ENCODE data around the gene PRRT2. TPM values are rescaled to one million over a fixed set of nuclear protein-coding genes. Genes with fewer than 3 reads are reported as not detected.
"Not testable (repeated sequence)": the region's sequence is repeated elsewhere in the genome, so short reads cannot be mapped to it uniquely, and the experiment has no call there.

The PRRT2 gene
- total RNA-seq: 1 to 10 TPM in 1 of 2 experiments, under 1 TPM in 1; 1.00 to 2.6 TPM

GRCh38 chr16:29811896-29812665 lies at the start of gene PRRT2:
PRRT2 (plus strand) TSS chr16:29812193; CDS start chr16:29813055, 862 bp downstream.
- peak within 1 kb of the TSS; percentile 79 for H3K4me3 Mint-ChIP-seq
- intact Hi-C loops (cut with micrococcal nuclease): loop anchor here (1.0 to 2.0 kb wide), 2 partner anchors 13 to 280 kb away; no protein-coding TSS in a partner anchor
- POLR2A ChIA-PET: interaction anchor here (0.7 to 1.6 kb wide), 2 partner anchors 13 to 67 kb away, joined by 3 to 5 read pairs; no protein-coding TSS in a partner anchor
- peak; percentile 75 for DNase-seq
- H3K9me3 Mint-ChIP-seq: no peaks in the 10 kb centered on the region
- H3K36me3 Mint-ChIP-seq: peaks cover 41% of the 10 kb centered on the region
- CTCF ChIA-PET: interaction anchor here (1.0 to 1.2 kb wide), 3 partner anchors 15 to 36 kb away, joined by 3 to 6 read pairs (median 4); no protein-coding TSS in a partner anchor
- no peaks in the 10 kb centered on the region for H3K27me3 Mint-ChIP-seq
- peaks cover 43% of the 10 kb centered on the region for H3K4me1 Mint-ChIP-seq (ENCODE audit: low read depth)
- peak within 1 kb of the TSS; percentile 80 for H3K27ac Mint-ChIP-seq

- ChIA-PET CTCF (no interaction called here), POLR2A (no interaction called here)
- Mint-ChIP-seq H3K36me3 (no peaks in the 10 kb centered on the region), H3K27me3 (no peaks in the 10 kb centered on the region), H3K9me3 (no peaks in the 10 kb centered on the region), H3K4me1 (ENCODE audit: low read depth) (peaks cover 2% of the 10 kb centered on the region), H3K27ac (no peak overlapping the region), H3K4me3 (no peak overlapping the region)
- DNase-seq: no peak
- intact Hi-C loops (cut with micrococcal nuclease): no loop called here
These were observed 48.7 kb upstream of the PRRT2 start for GRCh38 chr16:29763326-29763725.

GRCh38 chr16:29765167-29766032 lies 46.6 kb upstream of the PRRT2 start:
- Mint-ChIP-seq H3K27me3 (no peaks in the 10 kb centered on the region), H3K36me3 (no peaks in the 10 kb centered on the region)

GRCh38 chr16:29766571-29766970 lies 45.4 kb upstream of the PRRT2 start:
- ChIA-PET POLR2A (no interaction called here), CTCF (interaction anchor here (0.6 to 1.4 kb wide), 3 partner anchors 37 to 675 kb away, joined by 3 to 6 read pairs (median 3); no protein-coding TSS in a partner anchor)
- no peaks in the 10 kb centered on the region for H3K27me3 Mint-ChIP-seq
- H3K27ac Mint-ChIP-seq: no peak overlapping the region
- no peaks in the 10 kb centered on the region for H3K4me1 Mint-ChIP-seq (ENCODE audit: low read depth)
- no peak for DNase-seq
- no peaks in the 10 kb centered on the region for H3K9me3 Mint-ChIP-seq
- intact Hi-C loops (cut with micrococcal nuclease): no loop called here
- no peak overlapping the region for H3K4me3 Mint-ChIP-seq
- H3K36me3 Mint-ChIP-seq: no peaks in the 10 kb centered on the region

More at GRCh38 chr16:29765167-29766032, 46.6 kb upstream of the PRRT2 start:
- DNase-seq: no peak
- Mint-ChIP-seq H3K4me3 (no peak overlapping the region), H3K4me1 (ENCODE audit: low read depth) (no peaks in the 10 kb centered on the region), H3K27ac (no peak overlapping the region), H3K9me3 (no peaks in the 10 kb centered on the region)
- ChIA-PET CTCF (interaction anchor here (1.1 kb wide), 1 partner anchor 74 kb away, joined by 3 read pairs; no protein-coding TSS in a partner anchor), POLR2A (no interaction called here)
- intact Hi-C loops (cut with micrococcal nuclease): no loop called here

- Mint-ChIP-seq H3K9me3 (no peaks in the 10 kb centered on the region), H3K27me3 (no peaks in the 10 kb centered on the region), H3K27ac (no peak overlapping the region), H3K4me3 (no peak overlapping the region), H3K4me1 (ENCODE audit: low read depth) (no peaks in the 10 kb centered on the region), H3K36me3 (no peaks in the 10 kb centered on the region)
- intact Hi-C loops (cut with micrococcal nuclease): no loop called here
- ChIA-PET POLR2A (no interaction called here), CTCF (interaction anchor here (0.6 to 1.4 kb wide), 2 partner anchors 38 to 675 kb away, joined by 3 to 6 read pairs; no protein-coding TSS in a partner anchor)
- DNase-seq: no peak
These were observed 44.9 kb upstream of the PRRT2 start for GRCh38 chr16:29767062-29767461.

- ChIA-PET CTCF (interaction anchor here (1.1 to 1.2 kb wide), 2 partner anchors 46 to 78 kb away, joined by 3 to 4 read pairs; partner anchors contain the start of gene PAGR1), POLR2A (interaction anchor here (0.7 kb wide), 2 partner anchors 13 to 31 kb away, joined by 4 read pairs; no protein-coding TSS in a partner anchor)
- no peaks in the 10 kb centered on the region for H3K27me3 Mint-ChIP-seq
- DNase-seq: no peak
- H3K9me3 Mint-ChIP-seq: no peaks in the 10 kb centered on the region
- H3K27ac Mint-ChIP-seq: no peak overlapping the region
- H3K36me3 Mint-ChIP-seq: no peaks in the 10 kb centered on the region
- intact Hi-C loops (cut with micrococcal nuclease): no loop called here
- no peak overlapping the region for H3K4me3 Mint-ChIP-seq
- H3K4me1 Mint-ChIP-seq (ENCODE audit: low read depth): peaks cover 2% of the 10 kb centered on the region
These were observed 42.5 kb upstream of the PRRT2 start for GRCh38 chr16:29769507-29769906.

- H3K36me3 Mint-ChIP-seq: no peaks in the 10 kb centered on the region
- H3K4me3 Mint-ChIP-seq: no peak overlapping the region
- CTCF ChIA-PET: interaction anchor here (1.1 kb wide), 1 partner anchor 79 kb away, joined by 3 read pairs; no protein-coding TSS in a partner anchor
- H3K4me1 Mint-ChIP-seq (ENCODE audit: low read depth): peaks cover 2% of the 10 kb centered on the region
- H3K27me3 Mint-ChIP-seq: no peaks in the 10 kb centered on the region
- no peak for DNase-seq
- POLR2A ChIA-PET: interaction anchor here (0.7 kb wide), 1 partner anchor 31 kb away, joined by 4 read pairs; no protein-coding TSS in a partner anchor
- intact Hi-C loops (cut with micrococcal nuclease): no loop called here
- H3K9me3 Mint-ChIP-seq: no peaks in the 10 kb centered on the region
- no peak overlapping the region for H3K27ac Mint-ChIP-seq
These were observed 41.6 kb upstream of the PRRT2 start for GRCh38 chr16:29770250-29770929.

- H3K27me3 Mint-ChIP-seq; H3K4me3 Mint-ChIP-seq; DNase-seq; H3K36me3 Mint-ChIP-seq; H3K9me3 Mint-ChIP-seq; H3K27ac Mint-ChIP-seq; intact Hi-C loops (cut with micrococcal nuclease); H3K4me1 Mint-ChIP-seq (ENCODE audit: low read depth): not testable (repeated sequence)
- ChIA-PET CTCF (interaction anchor here (0.6 to 1.5 kb wide), 2 partner anchors 13 to 16 kb away, joined by 3 to 4 read pairs; no protein-coding TSS in a partner anchor), POLR2A (interaction anchor here (0.6 kb wide), 1 partner anchor 57 kb away, joined by 4 read pairs; no protein-coding TSS in a partner anchor)
These were observed 39.7 kb upstream of the PRRT2 start for GRCh38 chr16:29772330-29772729.

- Mint-ChIP-seq H3K36me3 (no peaks in the 10 kb centered on the region), H3K9me3 (no peaks in the 10 kb centered on the region), H3K27ac (no peak overlapping the region), H3K4me3 (no peak overlapping the region), H3K4me1 (ENCODE audit: low read depth) (peaks cover 2% of the 10 kb centered on the region), H3K27me3 (no peaks in the 10 kb centered on the region)
- no peak for DNase-seq
- CTCF ChIA-PET: interaction anchor here (1.2 to 1.5 kb wide), 2 partner anchors 11 to 74 kb away, joined by 3 to 4 read pairs; no protein-coding TSS in a partner anchor
- POLR2A ChIA-PET: interaction anchor here (0.6 kb wide), 1 partner anchor 341 kb away, joined by 3 read pairs; no protein-coding TSS in a partner anchor
- intact Hi-C loops (cut with micrococcal nuclease): no loop called here
These were observed 37.3 kb upstream of the PRRT2 start for GRCh38 chr16:29774730-29775129.

- Mint-ChIP-seq H3K9me3 (no peaks in the 10 kb centered on the region), H3K27ac (no peak overlapping the region), H3K4me3 (no peak overlapping the region), H3K36me3 (no peaks in the 10 kb centered on the region), H3K27me3 (no peaks in the 10 kb centered on the region), H3K4me1 (ENCODE audit: low read depth) (peaks cover 2% of the 10 kb centered on the region)
- no peak for DNase-seq
- intact Hi-C loops (cut with micrococcal nuclease): no loop called here
- POLR2A ChIA-PET: no interaction called here
- CTCF ChIA-PET: interaction anchor here (1.5 kb wide), 2 partner anchors 10 to 75 kb away, joined by 3 to 6 read pairs; no protein-coding TSS in a partner anchor
These were observed 36.1 kb upstream of the PRRT2 start for GRCh38 chr16:29775742-29776408.

Data from activated CD4-positive, alpha-beta memory T cell treated with anti-CD3 and anti-CD28 coated beads for 36 hours (primary cell).